HG03097 (cell line): ENCODE data around the gene MAP2K7.
"Not testable (repeated sequence)": the region's sequence is repeated elsewhere in the genome, so short reads cannot be mapped to it uniquely, and the experiment has no call there.

Experiments
- ATAC-seq: cut with Tn5 transposase; IDR thresholded peaks from one replicate; pipeline ENCODE4 v1.9.1; 2021; ENCODE audit not compliant: unreplicated experiment, low FRiP score

MAP2K7 gene

DNA sequence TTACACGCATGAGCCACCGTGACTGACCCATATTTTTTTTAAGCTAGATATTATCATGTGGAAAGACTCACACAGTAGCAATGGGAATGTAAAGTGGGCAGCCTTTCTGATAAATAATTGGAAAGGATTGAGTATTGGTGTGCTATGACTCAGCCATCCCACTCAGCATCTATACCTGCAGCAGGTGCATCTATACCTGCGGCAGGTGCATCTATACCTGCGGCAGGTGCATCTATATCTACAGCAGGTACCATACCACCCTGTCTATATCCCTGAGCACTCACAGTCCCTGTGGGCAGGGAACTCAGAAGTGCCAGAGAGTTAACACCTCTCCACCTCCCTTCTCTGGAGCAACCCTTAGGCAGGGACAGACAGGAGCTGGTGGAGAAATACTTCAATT lies 20.6 kb upstream of the MAP2K7 start:
- ATAC-seq = no peak

GRCh38 chr19:7883796-7884570 lies 19.7 kb upstream of the MAP2K7 start:
- ATAC-seq = no peak

DNA sequence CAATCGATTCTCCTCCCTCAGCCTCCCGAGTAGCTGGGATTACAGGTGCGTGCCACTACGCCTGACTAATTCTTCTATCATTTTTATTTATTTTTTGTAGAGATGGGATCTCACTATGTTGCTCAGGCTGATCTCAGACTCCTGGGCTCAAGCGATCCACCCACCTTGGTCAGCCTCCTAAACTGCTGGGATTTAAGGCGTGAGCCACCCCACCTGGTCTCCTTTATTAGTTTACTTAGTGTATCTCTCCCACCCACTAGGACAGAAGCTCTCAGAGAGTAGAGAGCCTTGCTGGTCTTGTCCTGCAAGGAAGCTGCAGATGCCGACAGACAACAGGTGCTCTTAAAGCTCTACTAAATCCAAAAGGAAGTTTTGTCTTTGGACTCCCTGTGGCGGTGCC lies 17.9 kb upstream of the MAP2K7 start:
- no peak for ATAC-seq

- no peak for ATAC-seq
Measured at GRCh38 chr19:7887408-7888144, 16.1 kb upstream of the MAP2K7 start.

- ATAC-seq = no peak
Measured at GRCh38 chr19:7888145-7888825, 15.4 kb upstream of the MAP2K7 start, which contains the start of gene LRRC8E. Gene LRRC8E (plus strand): TSS chr19:7888510. CDS start chr19:7895604, 7,094 bp downstream.

DNA sequence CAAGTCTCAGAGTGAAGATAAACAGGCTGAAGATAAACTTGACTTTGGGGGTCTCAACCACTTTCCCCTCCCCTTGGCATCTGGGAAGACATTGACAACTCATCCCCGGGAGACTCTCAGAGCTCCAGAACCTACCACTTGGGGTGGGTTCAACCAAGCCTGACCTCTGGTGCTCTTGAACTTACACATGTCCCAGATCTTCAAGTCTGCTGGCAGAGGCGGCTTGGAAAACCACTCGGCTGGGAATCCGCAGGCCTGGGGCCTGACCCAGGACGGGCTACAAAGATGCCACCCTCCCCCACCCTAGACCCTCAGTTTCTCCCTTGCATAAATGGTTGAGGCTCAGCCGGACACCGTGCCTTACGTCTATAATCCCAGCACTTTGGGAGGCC lies 14.9 kb upstream of the MAP2K7 start:
- ATAC-seq = no peak

- ATAC-seq = not testable (repeated sequence)
Measured at GRCh38 chr19:7893362-7894101, 10.1 kb upstream of the MAP2K7 start.

GRCh38 chr19:7894612-7895309 lies 8.9 kb upstream of the MAP2K7 start:
- no peak for ATAC-seq

GRCh38 chr19:7895565-7895964 lies 8.1 kb upstream of the MAP2K7 start:
- no peak for ATAC-seq

- ATAC-seq = no peak
Measured at GRCh38 chr19:7897292-7897691, 6.4 kb upstream of the MAP2K7 start.

- no peak for ATAC-seq
Measured at GRCh38 chr19:7898967-7899366, 4.7 kb upstream of the MAP2K7 start.

DNA sequence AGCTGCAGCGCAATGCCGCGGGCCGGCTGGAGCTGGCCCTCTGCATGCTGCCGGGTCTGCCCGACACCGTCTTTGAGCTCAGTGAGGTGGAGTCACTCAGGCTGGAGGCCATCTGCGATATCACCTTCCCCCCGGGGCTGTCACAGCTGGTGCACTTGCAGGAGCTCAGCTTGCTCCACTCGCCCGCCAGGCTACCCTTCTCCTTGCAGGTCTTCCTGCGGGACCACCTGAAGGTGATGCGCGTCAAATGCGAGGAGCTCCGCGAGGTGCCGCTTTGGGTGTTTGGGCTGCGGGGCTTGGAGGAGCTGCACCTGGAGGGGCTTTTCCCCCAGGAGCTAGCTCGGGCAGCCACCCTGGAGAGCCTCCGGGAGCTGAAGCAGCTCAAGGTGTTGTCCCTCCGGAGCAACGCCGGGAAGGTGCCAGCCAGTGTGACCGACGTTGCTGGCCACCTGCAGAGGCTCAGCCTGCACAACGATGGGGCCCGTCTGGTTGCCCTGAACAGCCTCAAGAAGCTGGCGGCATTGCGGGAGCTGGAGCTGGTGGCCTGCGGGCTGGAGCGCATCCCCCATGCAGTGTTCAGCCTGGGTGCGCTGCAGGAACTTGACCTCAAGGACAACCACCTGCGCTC lies 3.8 kb upstream of the MAP2K7 start:
- ATAC-seq = no peak

- no peak for ATAC-seq
Measured at GRCh38 chr19:7900401-7900870, 3.2 kb upstream of the MAP2K7 start.

DNA sequence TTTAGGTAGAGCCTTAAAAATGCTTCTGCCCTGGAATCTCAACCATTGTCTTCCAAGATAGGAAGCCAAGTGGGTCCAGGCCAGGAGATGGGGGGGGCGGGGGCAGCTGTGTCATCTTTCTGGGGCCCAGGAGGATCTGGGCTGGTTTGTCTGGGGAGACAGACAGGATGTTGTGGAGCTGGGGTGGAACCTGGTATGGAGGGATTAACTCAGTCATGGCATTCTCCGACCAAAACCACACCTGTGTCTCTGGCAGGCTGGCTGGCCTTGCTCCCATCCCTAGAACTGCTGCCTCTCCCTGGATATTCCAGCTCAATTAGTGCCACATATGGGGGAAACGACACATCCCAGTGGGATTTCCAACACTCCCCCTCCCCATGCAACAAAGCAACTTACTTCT lies 2.7 kb upstream of the MAP2K7 start:
- no peak for ATAC-seq

DNA sequence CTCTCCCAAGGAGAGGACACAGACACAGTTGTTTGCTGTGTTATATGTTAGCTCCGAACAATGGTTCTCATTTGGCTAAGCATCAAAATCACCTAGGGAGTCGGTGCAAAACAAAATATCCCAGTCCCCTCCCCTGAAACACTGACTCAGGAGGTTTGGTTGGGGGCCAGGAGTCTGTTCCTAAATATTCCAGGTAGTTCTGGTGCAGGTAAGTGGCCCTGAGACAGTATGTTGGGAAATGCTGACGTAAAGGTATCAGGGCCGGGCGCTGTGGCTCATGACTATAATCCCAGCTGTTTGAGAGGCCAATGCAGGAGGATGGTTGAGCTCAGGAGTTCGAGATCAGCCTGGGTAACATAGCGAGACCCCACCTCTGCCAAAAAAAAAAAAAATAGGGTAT lies 2.3 kb upstream of the MAP2K7 start:
- no peak for ATAC-seq

DNA sequence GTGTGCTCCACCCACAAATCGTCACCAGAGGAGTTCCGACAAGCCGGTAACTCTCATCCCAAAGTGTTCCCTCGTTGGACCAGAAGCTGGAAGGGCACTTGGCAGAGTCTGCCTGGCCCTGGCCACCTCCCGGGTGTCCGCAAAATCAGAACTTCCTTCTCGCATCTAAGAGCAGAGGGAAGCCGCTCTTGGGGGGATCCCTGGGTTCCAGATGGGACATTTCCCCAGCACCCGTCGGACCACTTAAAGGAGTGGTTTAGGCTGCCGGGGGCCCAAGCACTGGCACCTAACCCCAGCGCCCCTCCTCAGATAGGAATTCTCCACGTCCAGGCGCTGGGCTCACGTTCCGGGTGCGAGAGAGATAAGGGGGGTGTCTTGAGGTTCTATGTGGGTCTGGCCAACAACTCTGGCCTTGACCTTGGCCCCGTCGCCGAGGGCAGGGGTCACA lies 857 bp upstream of the MAP2K7 start:
- no peak for ATAC-seq

DNA sequence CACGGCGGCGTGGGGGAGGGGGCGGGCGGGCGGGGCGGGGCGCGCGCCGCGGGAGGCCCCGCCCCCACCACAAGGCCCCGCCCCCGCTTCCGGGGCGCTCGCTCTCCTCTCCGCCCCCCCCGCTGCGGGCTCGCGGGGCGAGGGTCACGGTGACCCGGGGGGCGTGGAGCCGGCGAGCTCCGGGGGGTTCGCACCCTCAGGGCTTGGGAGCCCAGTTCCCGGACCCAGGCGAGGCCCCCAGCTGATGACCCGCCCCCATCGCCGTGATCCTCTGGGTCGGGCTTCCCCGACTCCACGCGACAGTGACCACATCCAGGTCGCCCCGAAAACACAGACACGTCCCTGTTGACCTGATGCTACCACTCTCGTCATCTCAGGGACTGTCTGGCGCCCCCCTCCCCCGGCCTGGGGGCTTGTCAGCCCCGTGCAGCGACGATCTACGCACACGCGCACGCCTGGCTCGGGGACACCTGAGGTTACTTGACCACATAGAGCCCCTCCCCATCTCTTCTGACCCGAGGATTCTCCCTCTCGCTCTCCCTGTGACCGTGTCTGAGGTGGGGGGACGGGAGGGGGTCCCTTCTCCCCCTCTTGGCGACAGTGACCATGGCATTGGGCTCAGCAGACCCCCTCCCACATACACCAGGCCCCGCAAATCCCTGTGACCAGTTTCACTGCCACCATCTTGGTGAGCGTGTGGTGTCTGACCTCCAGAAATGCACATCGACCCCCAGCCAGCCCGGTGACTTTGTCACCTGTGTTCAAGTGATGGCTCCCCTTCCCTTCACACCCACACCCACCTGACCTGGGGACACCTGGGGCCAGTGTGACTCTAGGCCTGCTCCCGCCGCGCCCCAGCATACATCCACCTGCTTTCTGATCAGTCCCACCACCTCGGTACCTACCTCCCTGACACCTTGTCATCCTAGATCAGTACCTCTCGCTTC lies 670 bp downstream of the MAP2K7 start:
- peak; percentile 30 for ATAC-seq

DNA sequence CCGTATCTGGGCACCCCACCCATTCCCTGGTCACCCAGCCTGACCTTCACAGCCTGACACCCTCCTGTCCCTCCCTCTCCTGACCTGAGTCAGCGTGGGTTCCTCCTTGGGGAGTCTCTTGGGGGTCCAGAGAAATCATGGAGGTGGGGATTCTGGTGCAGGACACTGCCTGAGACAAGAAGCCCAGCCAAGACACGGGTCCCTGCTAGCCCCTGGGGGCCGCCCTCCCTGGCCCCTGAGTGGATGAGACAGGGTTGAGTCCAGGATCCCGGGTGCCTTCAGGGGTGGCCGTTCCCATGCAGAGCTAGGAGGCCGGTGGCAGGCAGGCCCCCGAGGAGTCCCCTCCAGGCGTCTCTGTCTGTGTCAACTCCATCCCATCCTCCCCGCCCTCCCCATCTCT lies 1.6 kb downstream of the MAP2K7 start:
- ATAC-seq = no peak
